ENCODE measurements around the gene SIKE1.

Gene SIKE1

DNA sequence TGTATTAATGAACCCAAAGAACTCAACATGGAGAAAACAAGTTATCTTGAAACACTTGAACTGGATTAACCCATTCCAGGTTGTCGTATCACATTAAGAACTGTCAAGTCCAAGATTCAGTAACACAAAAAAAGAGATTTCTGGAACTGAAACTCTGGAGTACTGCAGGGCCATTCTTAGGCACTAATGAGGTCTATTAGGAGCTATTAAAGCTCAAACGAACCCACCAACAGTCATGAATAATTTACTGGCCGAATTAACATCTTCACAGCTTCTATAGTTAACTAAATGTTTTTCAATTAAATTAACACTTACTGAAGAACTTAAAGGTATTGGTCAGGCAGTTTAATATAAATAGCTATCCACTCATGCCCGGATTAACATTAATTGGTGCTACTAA lies 27.3 kb downstream of the SIKE1 start:
- no peak for TF ChIP-seq CTCF (conservative IDR thresholded peaks at IDR 0.05; ENCODE audit: low read depth, low read length)
- no peak overlapping the region for H3K4me3 ChIP-seq (ENCODE audit: low read length)
- DNase-seq (ENCODE audit: low read depth) = no peak

GRCh38 chr1:114750780-114751179 lies 29.7 kb downstream of the SIKE1 start:
- peak; percentile 39 for DNase-seq (ENCODE audit: low read depth)
- no peak overlapping the region for H3K4me3 ChIP-seq (ENCODE audit: low read length)
- TF ChIP-seq CTCF (conservative IDR thresholded peaks at IDR 0.05; ENCODE audit: low read depth, low read length) = no peak

- no peak overlapping the region for H3K4me3 ChIP-seq (ENCODE audit: low read length)
- no peak for TF ChIP-seq CTCF (conservative IDR thresholded peaks at IDR 0.05; ENCODE audit: low read depth, low read length)
- no peak for DNase-seq (ENCODE audit: low read depth)
Measured at GRCh38 chr1:114749835-114750234, 30.6 kb downstream of the SIKE1 start.

- H3K4me3 ChIP-seq (ENCODE audit: low read length) = no peak overlapping the region
- no peak for TF ChIP-seq CTCF (conservative IDR thresholded peaks at IDR 0.05; ENCODE audit: low read depth, low read length)
- DNase-seq (ENCODE audit: low read depth) = no peak
Measured at GRCh38 chr1:114746450-114747121, 33.9 kb downstream of the SIKE1 start.

GRCh38 chr1:114745291-114745690 lies 35.2 kb downstream of the SIKE1 start:
- TF ChIP-seq CTCF (conservative IDR thresholded peaks at IDR 0.05; ENCODE audit: low read depth, low read length) = no peak
- no peak for DNase-seq (ENCODE audit: low read depth)
- no peak overlapping the region for H3K4me3 ChIP-seq (ENCODE audit: low read length)

DNA sequence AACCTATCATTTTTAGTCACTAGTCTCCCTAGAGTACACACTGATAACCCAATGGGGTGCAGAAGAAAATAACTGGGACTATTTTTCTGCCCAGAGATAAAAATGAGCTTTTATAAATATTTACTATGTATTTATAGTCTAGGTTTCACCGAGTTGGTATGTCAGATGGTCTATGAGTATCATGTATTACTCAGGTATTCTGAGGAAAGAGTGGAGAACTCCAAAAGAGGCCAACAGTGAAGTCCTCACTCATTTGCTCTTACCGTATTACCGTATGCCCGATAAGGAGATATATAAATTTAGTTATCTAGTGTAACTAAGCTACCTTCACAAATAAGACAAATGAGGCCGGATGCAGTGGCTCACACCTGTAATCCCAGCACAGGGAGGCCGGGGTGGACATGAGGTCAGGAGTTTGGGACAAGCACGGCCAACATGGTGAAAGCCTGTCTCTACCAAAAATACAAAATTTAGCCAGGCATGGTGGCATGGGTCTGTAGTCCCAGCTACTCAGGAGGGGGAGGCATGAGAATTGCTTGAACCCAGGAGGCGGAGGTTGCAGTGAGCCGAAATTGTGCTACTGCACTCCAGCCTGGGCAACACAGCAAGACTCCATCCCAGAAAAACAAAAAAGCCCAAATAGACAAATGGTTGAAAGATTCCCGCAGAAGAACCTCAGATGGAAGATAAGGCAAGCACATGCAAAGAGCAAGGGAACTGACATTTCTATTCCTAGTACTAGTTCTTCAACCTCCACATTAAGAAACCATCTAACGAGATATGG lies 38.3 kb downstream of the SIKE1 start:
- no peak for TF ChIP-seq CTCF (conservative IDR thresholded peaks at IDR 0.05; ENCODE audit: low read depth, low read length)
- no peak for DNase-seq (ENCODE audit: low read depth)
- H3K4me3 ChIP-seq (ENCODE audit: low read length) = no peak overlapping the region

- no peak overlapping the region for H3K4me3 ChIP-seq (ENCODE audit: low read length)
- no peak for TF ChIP-seq CTCF (conservative IDR thresholded peaks at IDR 0.05; ENCODE audit: low read depth, low read length)
- no peak for DNase-seq (ENCODE audit: low read depth)
Measured at GRCh38 chr1:114740331-114740730, 40.2 kb downstream of the SIKE1 start.

Measured in retinal pigment epithelial cell (primary cell).